GM19099 (cell line): ENCODE measurements around the gene TNFRSF4.

Experiments used
- POLR2A ChIP-seq: IDR thresholded peaks from 3 replicates; pipeline ENCODE4 v1.6.1; 2011; ENCODE audit warnings: low read depth; ENCODE audit not compliant: insufficient read length; ENCODE audit errors: extremely low read depth

TNFRSF4 gene

GRCh38 chr1:1179346-1179982 is 34.5 kb downstream of the TNFRSF4 start:
- TF ChIP-seq POLR2A = no peak

DNA sequence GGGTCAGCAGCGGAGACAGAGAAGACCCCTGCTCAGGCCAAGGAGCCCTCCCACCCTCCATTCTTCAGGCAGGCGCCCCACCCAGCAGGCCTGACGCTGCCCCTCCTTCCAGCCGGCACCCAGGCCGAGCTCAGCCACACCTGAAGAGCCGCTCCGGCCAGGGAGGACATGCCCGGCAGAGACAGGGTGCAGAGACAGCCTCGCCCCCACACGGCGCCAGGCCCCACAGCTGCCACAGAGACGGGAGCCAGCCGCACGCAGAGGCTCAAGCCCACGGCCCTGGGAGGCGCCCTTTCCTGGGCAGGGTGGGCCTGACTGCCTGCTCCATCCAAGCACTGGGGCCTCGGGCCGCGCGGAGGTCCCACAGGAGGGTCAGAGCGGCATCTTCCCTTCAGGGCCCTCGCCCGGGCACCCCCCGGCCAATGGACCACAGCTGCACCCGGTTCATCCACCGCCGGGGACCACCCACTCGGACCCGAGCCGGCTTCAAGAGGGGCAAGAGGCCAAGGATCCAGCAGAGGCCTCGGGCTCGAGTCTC is 35.1 kb downstream of the TNFRSF4 start:
- TF ChIP-seq POLR2A = no peak

DNA sequence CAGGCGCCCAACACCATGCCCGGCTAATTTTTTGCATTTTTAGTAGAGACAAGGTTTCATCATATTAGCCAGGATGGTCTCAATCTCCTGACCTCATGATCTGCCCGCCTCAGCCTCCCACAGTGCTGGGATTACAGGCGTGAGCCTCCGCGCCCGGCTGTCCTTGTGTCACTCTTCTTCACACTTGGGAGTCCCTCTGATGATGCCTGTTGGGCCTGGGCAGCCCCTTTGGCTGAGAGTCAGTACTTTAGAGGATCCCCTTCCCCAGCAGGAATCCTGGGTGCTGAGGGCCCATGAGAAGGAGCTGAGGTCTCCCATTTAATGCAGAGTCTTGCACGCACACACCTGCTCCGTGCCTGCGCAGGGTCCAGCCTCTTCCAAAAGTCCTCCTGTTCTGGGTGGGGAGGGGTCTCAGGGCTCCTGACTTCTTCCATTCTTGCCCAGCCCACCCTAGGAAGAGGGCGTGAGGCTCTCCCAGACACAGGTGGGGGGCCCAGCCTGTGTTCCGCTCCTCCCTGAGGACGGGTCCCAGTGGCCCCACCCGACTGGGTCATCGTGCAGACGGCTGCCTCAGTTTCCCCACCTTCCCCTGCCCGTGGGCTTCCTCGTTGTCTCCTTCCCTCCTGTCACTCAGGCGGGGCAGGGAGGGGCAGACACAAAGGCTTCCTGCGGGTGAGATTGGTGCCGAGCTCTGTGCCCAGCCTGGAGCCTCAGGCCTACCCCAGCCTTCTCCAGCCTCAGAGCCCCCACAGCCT is 36.3 kb downstream of the TNFRSF4 start:
- TF ChIP-seq POLR2A = no peak

GRCh38 chr1:1176931-1177330 is 37.0 kb downstream of the TNFRSF4 start:
- no peak for TF ChIP-seq POLR2A

DNA sequence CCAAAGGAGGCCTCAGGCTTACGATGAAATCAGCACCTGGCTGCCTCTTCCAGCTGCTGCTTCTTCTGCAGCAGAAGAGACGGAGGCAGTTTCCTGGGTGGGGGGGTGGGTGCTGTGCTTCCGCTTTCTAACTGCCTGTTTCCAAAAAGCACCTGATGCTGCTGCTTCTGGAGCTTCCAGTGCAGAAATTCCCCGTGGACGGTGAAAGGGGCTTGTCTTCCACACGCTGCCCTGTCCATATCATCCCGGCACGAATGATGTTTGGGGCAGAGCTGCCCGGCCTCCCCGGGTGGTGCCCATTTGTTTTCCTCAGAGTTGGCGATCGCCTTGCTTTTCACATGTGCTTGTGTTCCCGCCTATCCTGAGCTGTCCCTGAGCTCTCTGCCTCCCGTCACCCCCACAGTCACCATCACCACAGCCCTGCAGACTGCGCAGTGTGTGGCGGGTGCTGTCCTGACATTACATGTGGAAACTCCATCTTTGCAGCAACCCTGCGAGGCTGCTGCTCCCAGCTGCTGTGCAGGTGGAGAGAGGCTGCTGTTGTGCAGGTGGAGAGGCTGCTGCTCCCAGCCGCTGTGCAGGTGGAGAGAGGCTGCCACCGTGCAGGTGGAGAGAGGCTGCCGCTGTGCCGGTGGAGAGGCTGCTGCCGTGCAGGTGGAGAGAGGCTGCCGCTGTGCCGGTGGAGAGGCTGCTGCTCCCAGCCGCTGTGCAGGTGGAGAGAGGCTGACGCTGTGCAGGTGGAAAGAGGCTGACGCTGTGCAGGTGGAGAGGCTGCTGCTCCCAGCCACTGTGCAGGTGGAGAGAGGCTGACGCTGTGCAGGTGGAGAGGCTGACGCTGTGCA is 38.5 kb downstream of the TNFRSF4 start:
- TF ChIP-seq POLR2A = no peak

GRCh38 chr1:1173793-1174415 is 40.0 kb downstream of the TNFRSF4 start, which contains the start of gene TTLL10:
Gene TTLL10 (plus strand): TSS chr1:1173880. CDS start chr1:1179216, 5,336 bp downstream.
- TF ChIP-seq POLR2A = no peak

DNA sequence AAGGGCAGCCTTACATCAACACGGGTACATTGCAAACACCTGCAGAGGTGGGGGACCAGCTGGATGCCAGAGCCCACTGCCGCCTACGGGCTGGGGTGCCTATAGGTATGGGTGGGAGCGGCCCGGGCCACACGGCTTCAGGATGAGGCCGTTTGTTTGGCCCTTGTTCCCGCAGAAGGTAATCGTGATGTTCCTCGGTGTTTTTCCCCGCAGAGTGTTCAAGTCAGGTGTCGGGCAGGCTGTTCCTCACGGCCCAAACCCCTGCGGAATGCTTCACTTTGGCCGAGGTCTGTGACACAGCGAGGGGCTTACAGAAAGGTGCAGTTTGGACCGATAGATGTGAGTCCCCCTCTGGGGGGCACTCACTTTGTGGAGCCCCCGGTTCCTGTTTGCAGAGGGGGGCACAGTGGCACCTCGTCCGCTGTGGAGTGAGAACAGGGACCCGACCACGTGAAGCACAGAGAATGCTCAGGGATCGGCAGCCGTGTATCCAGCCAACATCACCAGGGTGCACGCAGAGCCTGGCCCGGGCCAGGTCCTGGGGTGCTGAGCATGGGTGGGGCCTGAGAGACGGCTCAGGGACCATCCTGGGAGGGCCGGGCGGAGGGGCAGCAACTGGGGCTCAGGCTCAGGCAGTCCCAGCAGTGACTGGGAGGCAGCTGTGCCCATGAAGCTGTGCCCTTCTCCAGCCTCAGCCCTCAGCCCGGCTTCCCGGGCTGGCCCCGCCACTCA is 40.7 kb downstream of the TNFRSF4 start:
- no peak for TF ChIP-seq POLR2A

GRCh38 chr1:1171546-1172340 is 42.2 kb downstream of the TNFRSF4 start:
- no peak for TF ChIP-seq POLR2A

DNA sequence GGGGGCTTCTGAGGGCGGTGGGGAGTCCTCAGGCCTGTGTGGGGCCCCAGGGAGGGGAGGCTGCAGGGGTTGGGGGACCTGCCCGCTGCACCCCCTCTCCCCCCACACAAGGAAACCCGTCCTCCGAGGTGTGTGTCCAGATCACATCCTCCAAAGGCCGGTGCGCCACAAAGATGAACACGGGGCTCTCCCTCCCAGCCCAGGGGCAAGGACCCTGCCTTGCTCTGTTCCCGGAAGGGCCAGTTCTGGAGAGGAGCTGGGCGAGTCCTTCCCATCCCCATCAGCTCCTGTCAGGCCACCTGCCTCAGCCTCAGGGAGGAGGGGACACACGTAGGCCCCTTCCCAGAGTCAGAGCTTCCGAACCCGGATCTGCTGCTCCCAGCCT is 42.8 kb downstream of the TNFRSF4 start:
- no peak for TF ChIP-seq POLR2A

- no peak for TF ChIP-seq POLR2A
Measured at GRCh38 chr1:1170215-1171091, 43.5 kb downstream of the TNFRSF4 start.

GRCh38 chr1:1169429-1170214 is 44.3 kb downstream of the TNFRSF4 start:
- TF ChIP-seq POLR2A = no peak
